NCI-H2107 treated with DMSO at 0.1 percent for 48 hours (cell line): ENCODE results near the gene MEF2C.

ENCODE experiments used
- DNase-seq: peaks from one replicate; lab custom pipeline; 2025; ENCODE audit not compliant: unreplicated experiment; lab: John Stamatoyannopoulos, UW

The MEF2C gene

DNA sequence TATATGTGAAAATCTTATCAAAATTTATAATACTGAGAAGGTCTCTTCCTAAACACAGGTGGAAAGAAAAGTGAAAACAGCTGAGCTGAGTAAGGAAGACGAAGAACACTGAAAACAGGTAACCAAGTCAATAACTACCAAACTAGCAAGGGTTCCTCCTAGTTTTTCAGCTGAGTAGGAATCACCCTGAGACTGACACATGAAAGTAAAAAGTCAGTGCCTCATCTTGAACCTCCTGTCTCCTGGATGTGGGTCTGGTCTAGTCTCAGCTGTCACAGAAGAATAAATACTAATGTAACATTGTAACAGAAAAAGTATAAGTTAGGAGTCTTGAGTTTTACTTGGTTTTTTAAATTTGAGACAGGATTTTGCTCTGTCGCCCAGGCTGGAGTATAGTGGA, 121.0 kb downstream of the MEF2C start:
- DNase-seq, result no peak

DNA sequence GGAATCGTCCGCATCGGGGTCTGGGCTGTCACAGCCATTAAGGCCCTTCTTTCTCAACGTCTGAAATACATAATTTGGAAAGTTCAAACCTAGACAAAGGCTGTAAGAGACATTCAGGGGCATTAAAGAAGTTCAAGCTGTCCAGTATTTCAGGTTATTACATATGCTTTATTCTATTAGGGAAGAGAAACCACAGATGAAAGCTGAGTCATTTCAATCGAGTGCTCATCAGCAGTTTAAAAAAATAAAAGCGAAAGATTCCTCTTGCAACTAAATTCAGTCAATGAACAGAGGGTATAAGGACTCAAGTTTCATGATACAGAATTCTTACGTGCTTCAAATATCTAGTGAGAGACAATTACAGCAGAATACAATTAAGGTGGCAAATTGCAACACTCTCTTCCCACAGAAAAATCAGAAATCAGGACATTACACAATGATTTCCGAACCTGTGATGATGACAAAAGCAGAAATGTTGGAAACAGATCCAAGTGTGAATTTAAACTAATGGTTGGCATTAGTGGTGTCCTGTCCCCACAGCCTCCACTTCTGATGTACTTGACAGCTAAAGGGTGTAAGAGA, 121.6 kb downstream of the MEF2C start:
- DNase-seq, result no peak

DNA sequence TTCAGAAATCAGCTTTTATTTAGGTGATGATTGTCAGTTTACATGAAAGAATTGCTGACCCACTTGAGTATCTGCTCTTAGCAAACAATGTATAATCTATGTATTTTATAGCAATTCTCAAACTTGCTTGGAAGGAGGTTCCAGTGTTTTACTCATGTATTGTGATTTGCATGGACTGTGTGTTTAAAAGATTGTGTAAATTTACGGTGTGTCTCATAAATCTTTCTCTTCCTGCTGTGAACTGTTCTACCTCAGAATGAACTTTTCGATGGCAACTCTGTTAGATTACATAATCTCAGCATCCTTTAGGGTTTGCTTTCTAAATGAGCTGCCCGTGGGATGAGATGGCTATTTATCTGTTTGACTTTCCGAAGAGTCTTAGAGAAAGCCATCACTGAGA, 122.5 kb downstream of the MEF2C start:
- no peak for DNase-seq

- DNase-seq, result no peak
Measured at GRCh38 chr5:88758591-88758990, 124.4 kb downstream of the MEF2C start.

GRCh38 chr5:88758184-88758583, 124.8 kb downstream of the MEF2C start:
- no peak for DNase-seq

DNA sequence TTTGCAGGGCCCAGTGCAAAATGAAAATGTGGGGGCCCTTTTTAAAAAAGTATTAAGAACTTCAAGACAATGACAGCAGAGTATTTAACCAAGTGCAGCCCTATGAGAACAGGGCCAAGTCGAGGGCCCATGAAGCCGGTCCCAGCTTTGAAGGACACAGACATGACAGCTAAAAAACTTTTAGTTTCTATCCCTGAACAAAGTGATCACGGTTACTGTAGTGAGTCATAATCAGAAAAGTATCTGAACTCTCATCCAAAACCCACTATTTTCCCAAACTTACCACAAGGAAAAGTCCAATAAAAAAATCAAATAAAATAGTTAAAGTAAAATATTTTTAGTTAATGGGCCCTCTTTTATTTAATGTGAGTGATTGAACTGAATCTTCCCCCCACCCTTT, 126.0 kb downstream of the MEF2C start:
- DNase-seq, result no peak

DNA sequence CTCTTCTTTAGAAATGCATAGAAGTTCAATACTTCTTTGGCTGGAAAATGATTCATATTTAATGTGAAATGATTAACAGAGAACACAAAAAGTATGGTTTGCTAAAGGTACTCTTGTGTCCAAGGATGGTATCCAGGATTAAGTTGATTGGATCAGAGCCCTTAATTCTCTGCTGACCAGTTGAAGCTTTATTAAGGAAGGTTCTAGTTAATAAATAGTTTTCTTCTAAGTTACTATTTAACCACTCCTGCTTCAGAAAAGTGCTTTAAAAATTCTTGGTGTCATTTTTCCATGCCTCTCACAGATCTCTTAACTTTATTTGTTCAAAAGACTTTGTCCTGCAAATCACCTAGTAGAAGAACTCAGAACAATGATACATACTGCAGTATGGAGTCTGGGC, 134.3 kb downstream of the MEF2C start:
- no peak for DNase-seq

GRCh38 chr5:88746438-88746882, 136.5 kb downstream of the MEF2C start:
- DNase-seq, result no peak

- DNase-seq, result no peak
Measured at GRCh38 chr5:88745093-88745696, 137.8 kb downstream of the MEF2C start.

GRCh38 chr5:88743231-88743834, 139.7 kb downstream of the MEF2C start:
- DNase-seq, result no peak

DNA sequence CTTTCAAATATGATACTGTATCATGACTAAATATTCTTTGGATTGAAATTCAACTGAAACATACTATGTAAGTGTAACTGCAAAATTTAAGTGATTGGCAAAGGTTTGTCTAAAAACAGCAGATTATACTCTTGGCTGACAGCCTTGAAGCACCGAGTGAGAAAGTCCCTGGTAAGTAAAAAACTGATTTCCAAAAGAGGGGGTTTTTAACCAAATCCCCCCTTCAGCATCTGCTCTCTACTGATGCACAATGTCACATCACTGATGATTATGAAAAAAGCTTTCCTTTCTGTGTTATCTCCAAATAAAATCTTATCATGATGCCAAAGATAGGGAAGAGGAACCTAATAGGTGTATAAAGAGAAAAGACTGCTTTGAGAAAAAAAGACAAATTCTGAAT, 141.0 kb downstream of the MEF2C start:
- no peak for DNase-seq

DNA sequence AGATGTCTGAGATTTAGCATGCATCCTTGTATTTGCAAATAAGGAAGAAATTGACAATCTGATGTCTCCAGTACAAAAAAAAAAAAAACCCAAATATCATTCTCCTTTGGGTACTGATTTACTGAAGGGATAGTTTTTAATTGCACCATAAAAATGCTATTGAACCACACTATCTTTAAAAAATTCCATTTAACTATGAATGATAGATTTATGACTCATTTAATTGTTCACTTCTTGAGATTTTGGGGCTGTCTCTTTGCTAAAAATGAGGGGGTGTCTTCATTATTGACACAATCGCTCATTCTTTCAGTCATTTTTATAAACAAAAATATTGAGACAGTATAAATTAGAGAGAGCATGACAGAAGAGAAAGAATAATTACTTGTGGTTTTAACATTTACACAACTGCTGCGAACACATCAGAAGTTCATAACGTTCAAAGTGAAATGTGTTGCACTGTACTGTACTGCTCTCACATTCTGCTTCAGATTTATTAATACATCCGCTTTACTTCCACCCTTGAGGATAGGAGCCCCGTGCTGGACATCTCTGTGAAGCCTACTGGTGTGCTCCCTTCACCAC, 142.3 kb downstream of the MEF2C start:
- DNase-seq, result no peak

GRCh38 chr5:88736494-88736893, 146.5 kb downstream of the MEF2C start:
- DNase-seq, result no peak

- no peak for DNase-seq
Measured at GRCh38 chr5:88734983-88735382, 148.0 kb downstream of the MEF2C start.

- DNase-seq, result no peak
Measured at GRCh38 chr5:88734191-88734640, 148.8 kb downstream of the MEF2C start.

DNA sequence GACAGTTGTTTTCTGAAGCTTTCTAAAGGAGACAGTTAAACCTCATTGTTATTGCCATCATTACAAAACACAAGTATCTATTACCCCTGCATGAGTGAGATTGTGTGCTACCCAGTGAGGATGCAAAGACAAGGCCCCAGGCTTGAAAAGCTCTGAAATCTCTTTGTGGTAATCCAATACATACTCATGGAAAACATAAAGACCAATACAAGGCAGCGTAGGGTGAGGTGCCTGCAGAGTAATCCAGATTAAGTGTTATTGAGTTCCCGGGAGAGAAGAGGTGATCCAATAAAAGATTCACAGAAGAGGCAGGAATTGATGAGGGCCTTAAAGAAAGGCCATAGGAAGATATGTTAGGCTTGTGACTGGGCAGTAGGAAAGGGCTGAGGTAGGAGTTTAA, 150.1 kb downstream of the MEF2C start:
- DNase-seq, result no peak

GRCh38 chr5:88732181-88732633, 150.8 kb downstream of the MEF2C start:
- DNase-seq, result no peak

GRCh38 chr5:88729829-88730182, 153.2 kb downstream of the MEF2C start:
- DNase-seq, result no peak

DNA sequence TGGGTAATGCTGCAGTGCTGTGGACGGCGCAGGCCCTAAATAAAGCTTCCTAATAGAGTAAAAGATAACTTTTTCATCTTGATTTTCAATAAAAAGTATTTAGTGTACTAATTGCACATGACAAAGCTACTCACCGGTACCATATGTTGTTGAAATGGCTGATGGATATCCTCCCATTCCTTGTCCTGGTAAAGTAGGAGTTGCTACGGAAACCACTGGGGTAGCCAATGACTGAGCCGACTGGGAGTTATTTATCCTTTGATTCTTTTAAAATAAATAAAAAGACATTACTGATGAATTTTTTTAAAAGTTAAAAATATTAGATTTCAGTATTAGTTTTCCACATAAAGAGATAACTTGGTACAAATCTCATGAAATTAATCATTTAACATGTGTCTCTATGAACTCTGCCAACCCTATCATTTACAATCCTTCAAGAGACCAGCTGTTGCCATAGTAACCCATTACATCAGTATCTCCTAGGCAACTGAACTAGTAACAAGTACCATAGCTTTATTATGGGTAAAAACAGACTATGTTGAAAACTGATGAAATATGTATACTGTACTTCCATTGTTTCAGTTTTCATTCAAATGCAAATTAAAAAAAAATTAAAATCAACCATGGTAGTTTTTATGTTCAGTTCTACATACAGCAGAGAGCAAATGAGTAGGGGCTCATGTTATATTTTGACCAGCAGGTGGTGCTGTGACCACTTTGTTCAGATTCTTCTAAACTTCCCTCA, 153.7 kb downstream of the MEF2C start:
- DNase-seq, result peak; percentile 52

- peak; percentile 2 for DNase-seq
Measured at GRCh38 chr5:88727705-88728313, 155.2 kb downstream of the MEF2C start.

GRCh38 chr5:88725454-88725853, 157.5 kb downstream of the MEF2C start:
- DNase-seq, result no peak
